Stimulated activated CD4-positive, alpha-beta T cell treated with anti-CD3 and anti-CD28 coated beads, Interleukin-2, amount 100 ng/mL, for 48 hours (primary cell): ENCODE data around the gene NFAT5.

Experiments
- DNase-seq, 2 donors: peaks; one replicate each; pipeline ENCODE4 v3.0.0-alpha.2; 2020

The NFAT5 gene

GRCh38 chr16:69744363-69745231 lies 178.8 kb downstream of the NFAT5 start:
- DNase-seq, result no peak

DNA sequence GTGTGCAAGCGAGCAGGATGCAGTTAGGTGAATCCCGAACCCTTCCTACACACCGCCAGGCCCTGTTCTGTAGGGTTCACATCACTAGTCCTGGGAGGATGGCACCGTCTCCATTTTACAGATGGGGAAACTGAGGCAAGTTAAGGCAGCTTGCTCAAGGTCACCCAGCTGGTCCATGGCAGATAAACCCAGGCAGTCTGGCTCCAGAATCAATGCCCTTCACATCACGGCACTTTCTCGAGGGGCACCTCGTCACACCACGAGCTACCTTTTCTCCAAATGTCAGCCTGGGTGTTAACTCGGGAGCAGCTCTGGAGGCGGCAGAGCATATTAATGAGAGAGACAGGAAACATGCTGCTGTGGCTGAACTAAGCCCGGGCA lies 179.5 kb downstream of the NFAT5 start:
- DNase-seq, result no peak

DNA sequence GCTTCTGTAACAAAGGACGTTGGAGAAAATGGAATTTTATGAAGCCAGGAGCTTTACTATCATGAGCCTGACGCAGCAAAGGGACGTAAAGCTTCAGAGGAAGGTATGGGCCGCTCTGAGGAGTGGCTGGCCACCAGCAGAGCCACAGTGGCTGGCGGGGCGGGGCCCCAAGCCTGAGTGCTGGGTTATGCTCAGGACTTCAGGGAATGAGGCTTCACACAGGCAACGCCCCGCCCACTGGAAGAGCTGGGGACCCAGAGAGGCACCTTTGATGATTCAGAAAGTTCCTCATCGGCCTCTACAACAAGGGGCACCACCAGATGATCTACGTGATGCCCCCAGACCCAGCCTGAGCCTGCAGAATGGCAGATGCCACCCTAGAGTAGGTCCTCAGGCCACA lies 180.2 kb downstream of the NFAT5 start:
- no peak for DNase-seq

DNA sequence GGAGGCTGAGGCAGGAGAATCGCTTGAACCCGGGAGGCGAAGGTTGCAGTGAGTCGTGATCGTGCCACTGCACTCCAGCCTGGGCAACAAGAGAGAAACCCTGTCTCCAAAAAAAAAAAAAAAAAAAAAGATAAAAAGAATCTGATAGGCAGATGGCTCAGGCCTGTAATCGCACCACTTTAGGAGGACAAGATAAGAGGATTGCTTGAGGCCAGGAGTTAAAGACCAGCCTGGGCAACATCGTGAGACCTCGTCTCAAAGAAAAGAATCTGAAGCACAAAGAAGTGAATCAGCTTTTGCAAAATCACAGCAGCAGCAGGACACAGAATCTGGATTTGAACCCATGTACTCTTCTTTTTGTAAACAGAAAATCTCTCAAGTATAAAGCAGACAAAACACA lies 181.3 kb downstream of the NFAT5 start:
- no peak for DNase-seq

- DNase-seq, result no peak
Observed at GRCh38 chr16:69748694-69749345, 183.1 kb downstream of the NFAT5 start.

GRCh38 chr16:69754143-69754468 lies 188.3 kb downstream of the NFAT5 start:
- DNase-seq, result no peak
